Stimulated activated CD4-positive, alpha-beta T cell treated with anti-CD3 and anti-CD28 coated beads, Interleukin-15, amount 100 ng/mL, for 1 hour (primary cell): Measurements from ENCODE around the gene PCDH9.

Experiments used
- DNase-seq, 2 donors: peaks; one replicate each; pipeline ENCODE4 v3.0.0-alpha.2; 2020; ENCODE audit warnings: low read depth in 1 of 2, low spot score in 1 of 2

Gene PCDH9

GRCh38 chr13:66358564-66358963 lies 871.6 kb downstream of the PCDH9 start:
- DNase-seq = no peak

GRCh38 chr13:66357463-66357862 lies 872.7 kb downstream of the PCDH9 start:
- DNase-seq = no peak

GRCh38 chr13:66354879-66355751 lies 875.0 kb downstream of the PCDH9 start:
- no peak for DNase-seq

- no peak for DNase-seq
Observed at GRCh38 chr13:66353664-66354063, 876.5 kb downstream of the PCDH9 start.

- no peak for DNase-seq
Observed at GRCh38 chr13:66349966-66350365, 880.2 kb downstream of the PCDH9 start.

- DNase-seq = no peak
Observed at GRCh38 chr13:66348745-66349690, 881.1 kb downstream of the PCDH9 start.

- no peak for DNase-seq
Observed at GRCh38 chr13:66347486-66348117, 882.5 kb downstream of the PCDH9 start.

- DNase-seq = no peak
Observed at GRCh38 chr13:66345971-66346370, 884.2 kb downstream of the PCDH9 start.

GRCh38 chr13:66345518-66345810 lies 884.7 kb downstream of the PCDH9 start:
- DNase-seq = no peak

GRCh38 chr13:66344805-66345517 lies 885.2 kb downstream of the PCDH9 start:
- DNase-seq = no peak

- no peak for DNase-seq
Observed at GRCh38 chr13:66343224-66343828, 886.8 kb downstream of the PCDH9 start.

- DNase-seq = no peak
Observed at GRCh38 chr13:66341635-66342377, 888.3 kb downstream of the PCDH9 start.

- DNase-seq = no peak
Observed at GRCh38 chr13:66339214-66339613, 890.9 kb downstream of the PCDH9 start.

GRCh38 chr13:66338542-66338941 lies 891.6 kb downstream of the PCDH9 start:
- DNase-seq = no peak

- no peak for DNase-seq
Observed at GRCh38 chr13:66335626-66336025, 894.5 kb downstream of the PCDH9 start.

GRCh38 chr13:66329988-66330451 lies 900.1 kb downstream of the PCDH9 start:
- no peak for DNase-seq

- DNase-seq = no peak
Observed at GRCh38 chr13:66328476-66328875, 901.7 kb downstream of the PCDH9 start.

- no peak for DNase-seq
Observed at GRCh38 chr13:66323745-66324347, 906.3 kb downstream of the PCDH9 start.

- no peak for DNase-seq
Observed at GRCh38 chr13:66322936-66323335, 907.2 kb downstream of the PCDH9 start.
